HG03354 (cell line): ENCODE measurements around the gene LOXHD1.

Experiments
- ATAC-seq: cut with Tn5 transposase; IDR thresholded peaks from one replicate; pipeline ENCODE4 v1.9.1; 2021; ENCODE audit warnings: mild to moderate bottlenecking; ENCODE audit not compliant: unreplicated experiment, poor library complexity, severe bottlenecking

Gene LOXHD1

DNA sequence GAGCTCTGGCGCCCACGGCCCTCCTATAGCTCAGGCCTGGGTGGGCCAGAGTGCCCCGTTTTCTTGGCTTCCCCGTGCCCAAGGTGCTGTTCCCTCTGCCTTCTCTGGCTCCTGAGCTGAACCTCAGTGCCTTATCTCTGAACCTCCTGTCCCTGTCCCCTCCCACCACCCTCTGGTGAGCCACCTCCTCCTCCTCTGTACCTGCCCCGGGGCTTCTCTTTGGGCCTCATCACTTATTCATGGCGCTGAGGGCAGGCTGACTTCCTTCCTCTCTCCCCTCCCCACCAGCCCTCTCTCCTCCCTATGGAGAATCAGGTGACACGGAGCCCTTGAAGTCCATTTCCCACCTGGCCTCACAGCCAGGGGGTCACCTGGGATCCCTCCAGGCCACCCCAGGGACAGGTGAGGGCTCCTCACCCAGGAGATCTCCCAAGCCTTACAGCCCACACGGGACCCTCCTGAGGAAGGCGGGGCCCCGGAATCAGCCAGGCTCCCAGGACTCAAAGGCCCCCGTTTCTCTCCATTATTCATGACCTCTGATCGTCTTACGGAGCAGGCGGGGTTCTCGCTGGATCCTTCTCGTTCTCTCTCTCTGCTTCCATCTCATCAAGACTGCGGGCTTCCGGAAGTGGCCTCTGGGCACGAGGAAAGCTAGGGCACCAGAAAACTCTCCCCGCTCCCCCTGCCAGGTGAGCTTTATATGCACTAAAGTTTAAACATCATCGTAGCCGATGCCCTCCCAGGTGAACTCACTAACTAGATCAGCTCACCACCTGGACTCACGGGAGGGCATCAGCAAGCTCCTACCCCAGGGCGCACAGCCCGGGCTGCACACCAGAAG, at the start of gene LOXHD1:
TSS of gene LOXHD1 (minus strand) at position 106 of the 841 bp plus-strand sequence. CDS start 187 bp downstream, outside the sequence.
- ATAC-seq, result no peak

DNA sequence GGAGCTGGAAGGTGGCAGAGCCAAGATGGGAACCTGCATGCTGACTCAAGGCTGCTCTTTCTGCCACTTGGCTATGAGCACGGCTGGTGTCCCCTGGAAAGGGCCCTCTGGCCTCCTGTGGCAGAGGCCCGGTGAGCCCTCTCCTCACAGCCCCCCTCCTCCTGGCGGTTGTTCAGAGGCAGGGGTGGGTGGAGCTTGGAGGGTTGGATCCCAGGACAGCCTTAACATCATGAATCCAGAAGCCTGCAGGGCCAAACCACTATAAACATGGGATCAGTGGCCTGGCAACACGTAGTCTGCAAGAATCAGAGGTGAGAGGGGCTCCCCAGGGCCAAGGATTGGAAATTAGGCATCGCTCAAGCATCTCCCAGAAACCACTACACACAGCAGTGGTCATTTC, 48.5 kb upstream of the LOXHD1 start:
- ATAC-seq, result no peak

GRCh38 chr18:46704816-46705215, 47.8 kb upstream of the LOXHD1 start:
- ATAC-seq, result no peak

DNA sequence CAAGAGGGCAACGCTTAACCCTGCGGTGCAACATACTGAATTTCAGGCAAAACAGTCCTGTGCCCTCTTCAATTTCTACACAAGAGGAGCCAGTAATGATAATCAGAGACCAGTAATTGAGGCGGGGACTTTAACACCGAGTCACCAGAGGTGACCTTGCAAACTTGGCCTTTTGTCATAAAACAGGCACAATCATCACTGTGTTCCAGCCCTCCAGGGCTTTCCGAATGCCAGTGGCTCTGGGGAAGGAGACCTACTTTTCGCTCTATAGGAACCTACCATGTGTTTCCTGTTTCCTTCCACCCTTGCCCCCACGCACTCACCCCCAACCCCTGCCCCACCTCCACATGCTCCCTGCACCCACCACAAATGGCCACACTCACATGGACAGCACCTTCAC, 47.2 kb upstream of the LOXHD1 start:
- ATAC-seq, result no peak

GRCh38 chr18:46702471-46702870, 45.5 kb upstream of the LOXHD1 start:
- no peak for ATAC-seq

DNA sequence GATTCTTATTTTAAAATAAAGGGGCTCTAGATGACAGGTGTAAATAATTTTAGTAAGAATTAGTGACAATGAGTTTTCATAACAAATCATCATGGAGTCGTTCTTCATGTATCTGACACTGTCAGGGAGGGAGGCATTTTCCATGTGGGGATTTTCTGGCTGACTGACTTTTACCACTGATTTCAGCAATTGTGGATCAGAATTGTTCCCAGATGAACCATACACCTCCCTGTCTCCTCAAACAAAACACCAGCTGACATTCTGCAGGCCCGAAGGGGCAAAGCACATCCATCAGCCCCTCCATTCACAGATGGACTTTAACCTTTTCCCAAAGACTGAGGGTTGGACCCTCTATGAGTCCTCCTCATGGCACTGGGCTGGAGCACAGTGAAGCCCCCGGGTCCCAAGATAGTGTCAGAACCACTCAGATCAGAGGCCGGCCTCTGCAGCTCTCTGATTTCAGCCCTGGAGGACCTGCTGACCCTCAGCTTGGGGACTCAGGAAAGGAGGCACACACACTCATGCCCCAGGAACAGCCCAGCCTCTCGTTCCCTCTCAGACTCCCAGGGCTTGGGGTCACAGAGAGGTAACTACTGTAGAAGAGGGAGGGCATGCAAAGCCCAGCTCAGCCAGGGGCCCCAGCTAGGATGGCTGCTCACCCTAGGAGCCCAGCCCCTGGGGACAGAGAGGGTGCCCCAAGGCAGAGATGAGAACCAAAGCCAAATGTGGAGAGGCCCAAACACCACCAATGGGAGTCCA, 43.2 kb upstream of the LOXHD1 start:
- no peak for ATAC-seq

GRCh38 chr18:46696702-46697101, 39.7 kb upstream of the LOXHD1 start:
- no peak for ATAC-seq

GRCh38 chr18:46696268-46696667, 39.2 kb upstream of the LOXHD1 start:
- no peak for ATAC-seq

DNA sequence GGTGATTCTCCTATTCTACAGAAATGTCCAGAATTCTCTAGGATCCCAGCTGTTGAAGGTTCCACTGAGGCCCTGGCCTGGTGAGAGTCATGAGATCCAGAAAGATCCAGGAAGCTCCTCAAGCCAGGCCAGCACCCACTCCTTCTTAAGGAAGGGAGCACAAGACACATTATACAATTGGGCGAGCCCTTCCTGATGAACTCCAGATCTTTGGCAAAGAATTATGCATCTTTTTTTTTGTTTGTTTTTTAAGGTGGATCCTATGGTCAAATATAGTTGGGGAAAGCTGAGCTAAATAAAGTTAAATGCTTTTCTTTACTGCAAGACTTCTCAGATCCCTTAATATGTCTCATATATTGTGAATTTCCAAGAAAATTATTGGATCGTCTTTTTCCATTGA, 37.0 kb upstream of the LOXHD1 start:
- no peak for ATAC-seq

GRCh38 chr18:46688853-46689525, 32.0 kb upstream of the LOXHD1 start:
- ATAC-seq, result no peak

- no peak for ATAC-seq
Observed at GRCh38 chr18:46686186-46686585, 29.2 kb upstream of the LOXHD1 start.

- no peak for ATAC-seq
Observed at GRCh38 chr18:46683252-46683651, 26.2 kb upstream of the LOXHD1 start.

GRCh38 chr18:46680784-46681695, 24.0 kb upstream of the LOXHD1 start:
- ATAC-seq, result no peak

GRCh38 chr18:46679846-46680598, 23.0 kb upstream of the LOXHD1 start:
- no peak for ATAC-seq

DNA sequence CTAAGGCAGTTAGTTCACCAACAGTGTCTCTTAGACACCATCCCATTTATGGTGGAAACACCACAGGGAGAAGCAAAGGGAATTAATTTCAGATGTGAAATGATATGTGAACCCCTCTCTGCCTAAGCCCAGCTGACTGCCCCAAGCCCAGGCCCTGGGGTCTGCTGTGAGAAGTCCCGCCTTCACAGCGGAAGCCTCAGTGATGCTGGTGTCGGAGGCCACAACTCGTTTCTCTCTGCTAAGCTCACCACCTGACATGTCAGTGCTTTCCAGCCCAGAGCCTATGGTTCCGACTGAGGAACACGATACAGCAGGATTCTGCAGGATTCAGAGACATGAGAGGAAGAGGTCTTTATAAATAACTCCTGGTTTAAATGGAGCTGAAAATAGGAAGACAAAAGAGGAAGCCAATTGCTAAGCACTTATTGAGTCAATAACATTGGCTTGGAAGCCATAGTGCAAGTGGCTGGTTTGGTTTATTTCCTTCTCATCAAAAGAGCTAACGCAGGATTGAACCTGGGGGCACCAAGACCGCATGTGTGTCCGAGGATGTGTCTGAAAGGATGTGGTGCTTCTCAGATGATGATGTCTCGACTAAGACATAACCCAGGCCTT, 21.9 kb upstream of the LOXHD1 start:
- no peak for ATAC-seq

DNA sequence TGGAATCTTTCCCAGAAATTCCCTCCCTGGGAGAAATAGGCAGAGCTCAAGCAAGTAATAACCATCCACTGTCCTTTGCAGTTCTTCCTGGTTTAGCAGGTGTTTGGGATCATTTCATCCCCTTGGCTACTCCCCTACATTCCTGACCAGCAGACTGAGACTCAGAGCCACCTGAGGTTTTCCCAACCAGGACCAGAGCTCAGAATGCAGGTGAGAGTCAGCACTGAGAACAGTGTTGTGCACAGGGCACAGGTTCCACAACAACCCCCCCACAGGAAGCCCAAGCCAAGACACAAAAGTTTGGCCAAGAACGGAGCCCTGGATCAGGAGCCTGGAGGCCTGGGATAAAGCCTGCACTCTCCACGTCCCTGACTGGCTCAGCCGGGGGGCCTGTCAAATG, 21.0 kb upstream of the LOXHD1 start:
- no peak for ATAC-seq

GRCh38 chr18:46677611-46678010, 20.6 kb upstream of the LOXHD1 start:
- no peak for ATAC-seq

DNA sequence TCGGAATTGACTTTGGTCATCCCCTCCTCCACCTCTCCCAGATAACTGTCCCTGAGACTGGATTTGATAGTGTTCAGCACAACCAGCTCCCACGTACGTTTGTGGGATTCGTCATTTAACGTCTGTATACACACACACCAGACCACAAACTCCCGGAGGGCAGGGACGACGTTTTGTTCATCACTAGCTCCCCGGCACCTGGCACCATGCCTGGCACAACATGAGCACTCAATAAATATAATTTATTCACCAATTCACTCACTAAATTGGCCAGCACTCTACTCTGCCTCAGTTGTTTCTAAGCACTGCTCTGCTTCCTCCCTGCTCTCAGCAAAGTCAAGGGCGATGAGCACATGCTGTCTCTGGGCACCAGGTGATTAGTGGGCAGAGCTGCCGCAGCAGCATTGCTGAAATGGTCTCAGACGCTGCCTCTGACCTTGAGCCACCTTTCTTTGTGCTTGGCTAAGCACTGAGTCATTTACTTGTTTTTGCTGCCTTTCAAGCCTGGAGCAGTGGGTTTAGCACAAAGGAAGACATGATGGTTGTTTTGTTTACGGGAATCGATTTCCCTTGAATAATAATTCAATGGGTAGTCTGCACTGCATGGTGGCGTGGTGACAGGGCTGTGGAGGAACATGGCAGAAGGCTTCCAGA, 19.3 kb upstream of the LOXHD1 start:
- no peak for ATAC-seq
